Thymus (tissue), 11 donors: Measurements from ENCODE around the gene SERPINB13. TPM values are rescaled to one million over a fixed set of nuclear protein-coding genes. Genes with fewer than 3 reads are reported as not detected.

Experiments
- DNase-seq, 9 donors: peaks; one replicate each; pipeline ENCODE4 v3.0.0-alpha.2; 2013; ENCODE audit warnings: low spot score in 9 of 9, low read depth in 6 of 9, missing footprints in 1 of 9
- H3K27ac ChIP-seq, 2 donors: one replicate each; pipeline ENCODE4 v1.5.1; 2013; ENCODE audit warnings: control low read depth in 1 of 2, low read depth in 1 of 2, low read length in 1 of 2, mild to moderate bottlenecking in 1 of 2, moderate library complexity in 1 of 2
- H3K27me3 ChIP-seq, 2 donors: one replicate each; pipeline ENCODE4 v1.5.1; 2013; ENCODE audit warnings: low read length in 1 of 2; ENCODE audit not compliant: control insufficient read depth in 2 of 2, insufficient read depth in 1 of 2
- H3K36me3 ChIP-seq, 2 donors: one replicate each; pipeline ENCODE4 v1.5.1; 2013; ENCODE audit warnings: low read length in 1 of 2, mild to moderate bottlenecking in 1 of 2, moderate library complexity in 1 of 2; ENCODE audit not compliant: control insufficient read depth in 2 of 2, insufficient read depth in 2 of 2
- H3K4me1 ChIP-seq, 2 donors: one replicate each; pipeline ENCODE4 v1.5.1; 2013; ENCODE audit warnings: low read length in 2 of 2; ENCODE audit not compliant: control insufficient read depth in 2 of 2, insufficient read depth in 2 of 2
- H3K4me3 ChIP-seq, 2 donors: one replicate each; pipeline ENCODE4 v1.5.1; 2013; ENCODE audit warnings: low read length in 2 of 2, control low read depth in 1 of 2, mild to moderate bottlenecking in 1 of 2
- H3K9me3 ChIP-seq, 2 donors: one replicate each; pipeline ENCODE4 v1.5.1; 2013; ENCODE audit warnings: low read length in 1 of 2, mild to moderate bottlenecking in 1 of 2; ENCODE audit not compliant: control insufficient read depth in 2 of 2, insufficient read depth in 1 of 2
- WGBS: extraction: QIAGEN DNeasy Blood & Tissue Kit; methylation state at CpG from one replicate; pipeline ENCODE4 v1.1.7; 2013; 5-methylcytosine and 5-hydroxymethylcytosine counted together
- polyA plus RNA-seq: library from polyadenylated mRNA; stranded (reverse); fragments of 200-250 nt; gene quantifications from one replicate; pipeline ENCODE4 v1.2.3, GENCODE V29; 2013
- total RNA-seq: library from RNA; stranded (reverse); fragments of 120-200 nt; gene quantifications from one replicate; pipeline ENCODE4 v1.2.4, GENCODE V29; 2013
- donor health status: healthy.

Gene SERPINB13
- total and polyA plus RNA-seq, 2 donors = 0.99 to 9.8 TPM

DNA sequence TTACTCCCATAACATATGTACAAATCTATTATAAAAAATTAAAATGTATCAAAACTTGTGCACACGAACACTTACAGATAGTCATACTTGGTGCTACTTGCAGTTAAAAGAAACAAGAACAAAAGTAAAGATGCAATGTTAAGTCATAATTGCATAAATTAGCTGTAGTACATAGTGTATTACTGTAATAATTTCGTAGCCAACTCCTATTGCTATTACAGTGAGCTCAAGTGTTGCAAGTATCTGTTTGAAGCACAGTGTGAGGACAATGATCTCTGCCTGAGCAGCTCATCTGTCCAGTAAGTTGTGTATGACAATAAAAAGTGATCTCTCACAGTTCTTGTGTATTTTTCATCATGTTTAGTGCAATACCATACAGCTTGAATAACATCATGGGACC is 7.5 kb upstream of the SERPINB13 start:
- no peaks in the 10 kb centered on the region for H3K9me3 ChIP-seq
- no peak for DNase-seq
- H3K4me1 ChIP-seq = no peaks in the 10 kb centered on the region
- WGBS = 62% methylated on average over 2 of the region's 2 CpGs
- no peak overlapping the region for H3K27ac ChIP-seq
- H3K27me3 ChIP-seq = no peaks in the 10 kb centered on the region
- no peaks in the 10 kb centered on the region for H3K36me3 ChIP-seq
- H3K4me3 ChIP-seq = no peak overlapping the region

DNA sequence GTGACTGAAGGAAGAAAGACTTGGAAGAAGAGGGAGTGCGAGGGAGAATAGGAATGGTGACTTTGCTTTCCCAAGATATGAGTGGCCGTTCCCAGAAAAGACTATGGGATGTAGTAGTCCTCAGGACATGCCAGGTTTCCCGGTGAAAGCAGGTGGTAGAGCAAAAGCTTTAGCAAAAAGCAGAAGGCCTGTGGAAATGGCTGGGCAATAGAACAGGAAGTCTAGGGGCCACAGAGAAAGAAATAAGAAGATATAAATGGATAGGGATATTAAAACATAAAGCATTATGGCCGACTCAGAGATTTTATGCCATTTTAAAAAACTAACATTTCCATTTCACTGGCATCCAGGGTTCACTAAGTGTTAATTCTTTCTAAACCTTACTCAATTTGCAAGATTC is 1.2 kb upstream of the SERPINB13 start:
- WGBS = 95% methylated on average over 4 of the region's 4 CpGs
- no peaks in the 10 kb centered on the region for H3K9me3 ChIP-seq
- no peaks in the 10 kb centered on the region for H3K36me3 ChIP-seq
- no peaks in the 10 kb centered on the region for H3K27me3 ChIP-seq
- no peak overlapping the region for H3K4me3 ChIP-seq
- no peak for DNase-seq
- H3K4me1 ChIP-seq = no peaks in the 10 kb centered on the region
- H3K27ac ChIP-seq = no peak overlapping the region

DNA sequence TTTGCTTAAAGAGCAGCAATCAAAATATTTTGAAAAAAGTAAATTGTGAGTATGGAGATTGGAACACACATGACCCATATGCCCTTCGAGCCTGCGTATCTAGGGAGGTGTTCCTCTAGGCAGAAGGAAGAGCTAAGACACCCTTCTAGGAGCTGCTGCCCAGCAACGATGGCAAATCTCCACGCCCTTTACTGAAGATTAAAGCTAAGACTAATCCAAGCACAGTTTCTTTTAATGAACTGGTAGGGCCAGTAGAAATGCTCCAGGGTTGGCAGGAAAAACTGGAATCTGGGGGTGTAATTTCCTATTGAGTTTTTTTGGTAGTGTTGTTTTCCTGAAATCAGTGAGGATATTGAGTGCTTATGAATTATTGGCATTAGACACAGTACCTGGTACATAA is 712 bp upstream of the SERPINB13 start:
- Histone ChIP-seq H3K9me3 (no peaks in the 10 kb centered on the region), H3K27ac (no peak overlapping the region), H3K4me1 (no peaks in the 10 kb centered on the region), H3K36me3 (no peaks in the 10 kb centered on the region), H3K27me3 (no peaks in the 10 kb centered on the region), H3K4me3 (no peak overlapping the region)
- 97% methylated on average over 4 of the region's 4 CpGs for WGBS
- DNase-seq = no peak

DNA sequence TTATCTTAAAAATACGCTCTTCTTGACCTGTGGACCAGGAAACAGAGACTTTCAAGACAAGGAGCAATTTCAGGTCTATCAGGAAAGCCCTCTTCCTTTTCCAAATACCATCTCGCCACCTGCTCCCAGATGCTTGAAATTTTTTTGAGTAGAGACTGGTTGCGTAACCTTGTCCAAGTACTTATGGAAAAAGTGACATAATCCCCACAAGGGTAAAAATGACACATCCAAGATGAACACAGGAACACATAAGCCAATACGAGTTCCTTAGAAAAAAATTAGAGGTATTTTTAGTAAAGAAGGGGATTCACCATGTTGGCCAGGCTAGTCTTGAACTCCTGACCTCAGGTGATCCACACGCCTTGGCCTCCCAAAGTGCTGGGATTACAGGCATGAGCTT is 1.8 kb downstream of the SERPINB13 start:
- H3K4me1 ChIP-seq = no peaks in the 10 kb centered on the region
- no peak overlapping the region for H3K27ac ChIP-seq
- 84% methylated on average over 5 of the region's 5 CpGs for whole genome bisulfite sequencing
- no peak for DNase-seq
- no peaks in the 10 kb centered on the region for H3K36me3 ChIP-seq
- H3K27me3 ChIP-seq = no peaks in the 10 kb centered on the region
- H3K4me3 ChIP-seq = no peak overlapping the region
- no peaks in the 10 kb centered on the region for H3K9me3 ChIP-seq

DNA sequence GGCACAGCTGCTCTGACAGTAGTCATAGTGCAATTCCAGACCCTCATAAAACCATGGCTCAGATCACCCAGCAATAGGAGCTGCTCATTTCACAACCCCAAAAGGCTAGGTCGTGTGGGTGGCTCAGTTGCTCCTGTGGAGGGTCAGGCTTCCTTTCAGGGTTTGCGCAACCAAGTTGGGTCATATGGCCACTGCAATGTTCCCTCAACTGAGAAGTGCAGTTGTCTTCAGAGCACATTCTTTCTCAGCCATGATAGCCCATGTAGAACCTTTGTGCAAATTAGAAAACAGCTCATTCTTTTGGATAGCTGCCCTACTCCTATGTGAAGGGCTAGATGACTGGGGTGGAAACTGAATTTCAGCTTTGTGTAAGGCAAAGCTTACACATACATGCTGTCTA is 3.2 kb downstream of the SERPINB13 start:
- no peak for DNase-seq
- H3K4me3 ChIP-seq = no peak overlapping the region
- H3K36me3 ChIP-seq = no peaks in the 10 kb centered on the region
- no peaks in the 10 kb centered on the region for H3K27me3 ChIP-seq
- H3K9me3 ChIP-seq = no peaks in the 10 kb centered on the region
- no peaks in the 10 kb centered on the region for H3K4me1 ChIP-seq
- 80% methylated on average over 2 of the region's 2 CpGs for WGBS
- H3K27ac ChIP-seq = no peak overlapping the region

DNA sequence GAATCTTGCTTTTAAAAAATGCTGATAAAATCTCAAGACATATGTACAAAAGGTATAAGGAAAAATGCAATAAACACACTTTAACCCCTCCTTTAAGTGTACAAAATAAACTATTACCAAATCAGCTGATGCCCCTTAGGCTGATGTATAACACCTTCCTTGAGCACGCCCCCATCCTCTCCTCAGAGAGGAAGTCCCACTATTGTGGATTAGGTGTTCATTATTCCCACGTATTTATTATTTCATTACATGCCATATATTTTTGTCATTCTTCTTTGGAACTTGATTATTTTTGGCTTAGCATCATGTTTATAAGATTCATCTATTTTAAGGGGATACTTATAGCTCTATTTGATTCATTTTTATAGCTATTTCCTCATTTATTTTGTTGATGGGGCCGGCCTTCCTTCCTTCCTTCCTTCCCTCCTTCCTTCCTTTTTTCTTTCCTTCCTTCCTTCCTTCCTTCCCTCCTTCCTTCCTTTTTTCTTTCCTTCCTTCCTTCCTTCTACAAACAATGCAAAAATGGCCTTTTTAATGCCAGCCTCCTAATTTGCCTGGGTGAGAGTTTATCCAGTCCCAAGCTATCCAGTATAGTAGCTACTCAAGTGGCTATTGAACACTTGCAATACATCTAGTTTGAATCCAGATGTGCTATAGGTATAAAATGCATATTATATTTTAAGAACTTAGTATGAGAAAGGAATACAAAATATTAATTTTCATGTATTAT is 4.0 kb downstream of the SERPINB13 start:
- Histone ChIP-seq H3K9me3 (no peaks in the 10 kb centered on the region), H3K4me1 (no peaks in the 10 kb centered on the region), H3K27ac (no peak overlapping the region), H3K27me3 (no peaks in the 10 kb centered on the region), H3K36me3 (no peaks in the 10 kb centered on the region), H3K4me3 (no peak overlapping the region)
- DNase-seq = no peak
- 90% methylated on average over 3 of the region's 3 CpGs for WGBS

DNA sequence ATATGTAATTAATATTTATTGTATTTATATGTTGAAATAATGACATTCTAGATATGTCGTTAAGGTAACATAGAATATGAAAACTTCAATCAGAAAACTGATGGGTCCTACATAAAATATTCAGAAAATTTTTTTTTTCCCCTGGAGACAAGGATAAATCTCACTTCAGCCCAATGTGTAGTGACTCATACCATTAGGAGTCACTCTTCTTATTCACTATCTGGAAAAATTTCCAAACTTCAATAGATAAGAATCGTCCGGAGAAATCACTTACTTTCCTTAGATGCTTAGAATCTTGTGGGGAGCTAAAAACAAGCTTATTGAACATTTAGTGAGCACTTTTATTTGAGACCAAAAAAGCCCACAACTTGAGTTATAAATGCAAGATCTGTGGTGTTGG is 4.6 kb downstream of the SERPINB13 start:
- H3K27ac ChIP-seq = no peak overlapping the region
- H3K27me3 ChIP-seq = no peaks in the 10 kb centered on the region
- no peak overlapping the region for H3K4me3 ChIP-seq
- no peaks in the 10 kb centered on the region for H3K9me3 ChIP-seq
- DNase-seq = no peak
- WGBS = 98% methylated on average over 3 of the region's 3 CpGs
- H3K4me1 ChIP-seq = no peaks in the 10 kb centered on the region
- no peaks in the 10 kb centered on the region for H3K36me3 ChIP-seq

DNA sequence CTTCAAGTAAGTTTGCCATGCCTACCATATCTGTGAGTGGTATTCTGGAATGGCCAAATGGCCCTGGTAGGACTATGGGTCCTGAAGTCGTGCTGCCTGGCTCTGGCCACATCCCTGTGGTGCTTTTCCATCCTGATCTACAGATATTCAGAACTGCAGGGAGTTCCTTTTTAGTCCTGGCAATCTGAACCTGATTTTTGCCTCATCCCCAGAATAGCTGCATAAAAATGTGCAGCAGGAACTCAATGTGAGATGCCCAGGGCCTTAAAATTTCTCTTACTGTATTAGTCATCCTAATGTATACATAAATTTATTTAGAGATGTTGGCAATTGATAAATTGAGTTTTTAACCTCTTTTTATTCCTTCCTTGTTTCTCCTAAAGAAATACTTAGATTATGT is 5.3 kb downstream of the SERPINB13 start:
- no peaks in the 10 kb centered on the region for H3K4me1 ChIP-seq
- H3K27ac ChIP-seq = no peak overlapping the region
- H3K36me3 ChIP-seq = no peaks in the 10 kb centered on the region
- 49% methylated on average over 1 of the region's 1 CpG for WGBS
- no peak overlapping the region for H3K4me3 ChIP-seq
- H3K9me3 ChIP-seq = no peaks in the 10 kb centered on the region
- no peaks in the 10 kb centered on the region for H3K27me3 ChIP-seq
- DNase-seq = no peak

DNA sequence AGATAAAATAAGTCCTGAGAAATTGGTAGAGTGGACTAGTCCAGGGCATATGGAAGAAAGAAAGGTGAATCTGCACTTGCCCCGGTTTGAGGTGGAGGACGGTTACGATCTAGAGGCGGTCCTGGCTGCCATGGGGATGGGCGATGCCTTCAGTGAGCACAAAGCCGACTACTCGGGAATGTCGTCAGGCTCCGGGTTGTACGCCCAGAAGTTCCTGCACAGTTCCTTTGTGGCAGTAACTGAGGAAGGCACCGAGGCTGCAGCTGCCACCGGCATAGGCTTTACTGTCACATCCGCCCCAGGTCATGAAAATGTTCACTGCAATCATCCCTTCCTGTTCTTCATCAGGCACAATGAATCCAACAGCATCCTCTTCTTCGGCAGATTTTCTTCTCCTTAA is 9.8 kb downstream of the SERPINB13 start:
- Histone ChIP-seq H3K4me1 (no peaks in the 10 kb centered on the region), H3K4me3 (no peak overlapping the region), H3K27ac (no peak overlapping the region), H3K36me3 (no peaks in the 10 kb centered on the region), H3K9me3 (no peaks in the 10 kb centered on the region), H3K27me3 (no peaks in the 10 kb centered on the region)
- no peak for DNase-seq
- WGBS = 81% methylated on average over 14 of the region's 14 CpGs
